ENCODE measurements around the gene CUEDC2.

The CUEDC2 gene

GRCh38 chr10:102461187-102462054 is 29.0 kb upstream of the CUEDC2 start (continued):
- TF ChIP-seq, protein P1, sequence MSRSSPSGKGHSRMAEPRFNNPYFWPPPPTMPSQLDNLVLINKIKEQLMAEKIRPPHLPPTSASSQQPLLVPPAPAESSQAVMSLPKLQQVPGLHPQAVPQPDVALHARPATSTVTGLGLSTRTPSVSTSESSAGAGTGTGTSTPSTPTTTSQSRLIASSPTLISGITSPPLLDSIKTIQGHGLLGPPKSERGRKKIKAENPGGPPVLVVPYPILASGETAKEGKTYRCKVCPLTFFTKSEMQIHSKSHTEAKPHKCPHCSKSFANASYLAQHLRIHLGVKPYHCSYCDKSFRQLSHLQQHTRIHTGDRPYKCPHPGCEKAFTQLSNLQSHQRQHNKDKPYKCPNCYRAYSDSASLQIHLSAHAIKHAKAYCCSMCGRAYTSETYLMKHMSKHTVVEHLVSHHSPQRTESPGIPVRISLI (tag by site-specific recombination; IDR thresholded peaks at IDR 0.05), result no peak
- TF ChIP-seq CTCF (tag by site-specific recombination; IDR thresholded peaks at IDR 0.05) (no peak), ZNF114 (tag by site-specific recombination; IDR thresholded peaks at IDR 0.05) (no peak), GFI1B (tag by site-specific recombination; IDR thresholded peaks at IDR 0.05) (no peak), SP3 (tag by site-specific recombination; IDR thresholded peaks at IDR 0.05) (peak; percentile 89), ZNF16 (tag by site-specific recombination; IDR thresholded peaks at IDR 0.05; ENCODE audit: low read depth) (no peak), SCRT1 (tag by site-specific recombination; IDR thresholded peaks at IDR 0.05; ENCODE audit: borderline replicate concordance) (peak; percentile 97), ZNF777 (tag by site-specific recombination; IDR thresholded peaks at IDR 0.05; ENCODE audit: borderline replicate concordance) (0 out of 2 replicates have a peak, but pooled peaks have one; percentile 44), ZBTB20 (tag by site-specific recombination; IDR thresholded peaks at IDR 0.05) (peak; percentile 97), SP7 (tag by site-specific recombination; IDR thresholded peaks at IDR 0.05) (peak; percentile 74), TSHZ1 (tag by site-specific recombination; IDR thresholded peaks at IDR 0.05; ENCODE audit: borderline replicate concordance) (no peak), ZNF24 (tag by site-specific recombination; IDR thresholded peaks at IDR 0.05) (peak; percentile 22; the same call in 1 of the 2 replicates), RBAK (tag by site-specific recombination; IDR thresholded peaks at IDR 0.05) (no peak), ZNF610 (tag by site-specific recombination; IDR thresholded peaks at IDR 0.05; ENCODE audit: borderline replicate concordance) (0 out of 2 replicates have a peak, but pooled peaks have one; percentile 17), REPIN1 (tag by site-specific recombination; IDR thresholded peaks at IDR 0.05; ENCODE audit: low read depth) (no peak), BCL11A (tag by site-specific recombination; IDR thresholded peaks at IDR 0.05; ENCODE audit: low read depth) (no peak), ZNF514 (tag by site-specific recombination; IDR thresholded peaks at IDR 0.05) (no peak), OSR2 (tag by site-specific recombination; IDR thresholded peaks at IDR 0.05) (no peak), ZNF555 (tag by site-specific recombination; conservative IDR thresholded peaks at IDR 0.05) (no peak), ZNF768 (tag by site-specific recombination; IDR thresholded peaks at IDR 0.05) (no peak), ZNF184 (tag by site-specific recombination; IDR thresholded peaks at IDR 0.05) (no peak), ZNF596 (tag by site-specific recombination; IDR thresholded peaks at IDR 0.05) (no peak), HIC1 (tag by site-specific recombination; IDR thresholded peaks at IDR 0.05) (peak; percentile 73; the same call in 1 of the 2 replicates), ZBTB17 (tag by site-specific recombination; IDR thresholded peaks at IDR 0.05) (peak; percentile 97), WT1 (tag by site-specific recombination; IDR thresholded peaks at IDR 0.05) (peak; percentile 41; the same call in 1 of the 2 replicates), ZNF707 (tag by site-specific recombination; IDR thresholded peaks at IDR 0.05) (no peak)
- TF ChIP-seq, protein P2, sequence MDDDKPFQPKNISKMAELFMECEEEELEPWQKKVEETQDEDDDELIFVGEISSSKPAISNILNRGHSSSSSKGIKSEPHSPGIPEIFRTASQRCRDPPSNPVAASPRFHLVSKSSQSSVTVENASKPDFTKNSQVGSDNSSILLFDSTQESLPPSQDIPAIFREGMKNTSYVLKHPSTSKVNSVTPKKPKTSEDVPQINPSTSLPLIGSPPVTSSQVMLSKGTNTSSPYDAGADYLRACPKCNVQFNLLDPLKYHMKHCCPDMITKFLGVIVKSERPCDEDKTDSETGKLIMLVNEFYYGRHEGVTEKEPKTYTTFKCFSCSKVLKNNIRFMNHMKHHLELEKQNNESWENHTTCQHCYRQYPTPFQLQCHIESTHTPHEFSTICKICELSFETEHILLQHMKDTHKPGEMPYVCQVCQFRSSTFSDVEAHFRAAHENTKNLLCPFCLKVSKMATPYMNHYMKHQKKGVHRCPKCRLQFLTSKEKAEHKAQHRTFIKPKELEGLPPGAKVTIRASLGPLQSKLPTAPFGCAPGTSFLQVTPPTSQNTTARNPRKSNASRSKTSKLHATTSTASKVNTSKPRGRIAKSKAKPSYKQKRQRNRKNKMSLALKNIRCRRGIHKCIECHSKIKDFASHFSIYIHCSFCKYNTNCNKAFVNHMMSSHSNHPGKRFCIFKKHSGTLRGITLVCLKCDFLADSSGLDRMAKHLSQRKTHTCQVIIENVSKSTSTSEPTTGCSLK (tag by site-specific recombination; IDR thresholded peaks at IDR 0.05), result no peak
- TF ChIP-seq, protein P3, sequence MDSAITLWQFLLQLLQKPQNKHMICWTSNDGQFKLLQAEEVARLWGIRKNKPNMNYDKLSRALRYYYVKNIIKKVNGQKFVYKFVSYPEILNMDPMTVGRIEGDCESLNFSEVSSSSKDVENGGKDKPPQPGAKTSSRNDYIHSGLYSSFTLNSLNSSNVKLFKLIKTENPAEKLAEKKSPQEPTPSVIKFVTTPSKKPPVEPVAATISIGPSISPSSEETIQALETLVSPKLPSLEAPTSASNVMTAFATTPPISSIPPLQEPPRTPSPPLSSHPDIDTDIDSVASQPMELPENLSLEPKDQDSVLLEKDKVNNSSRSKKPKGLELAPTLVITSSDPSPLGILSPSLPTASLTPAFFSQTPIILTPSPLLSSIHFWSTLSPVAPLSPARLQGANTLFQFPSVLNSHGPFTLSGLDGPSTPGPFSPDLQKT (IDR thresholded peaks at IDR 0.05; ENCODE audit: borderline replicate concordance, low read depth, low read length), result no peak
